ENCODE results near the gene SKAP2. TPM values are rescaled to one million over a fixed set of nuclear protein-coding genes. Genes with fewer than 3 reads are reported as not detected.

Gene SKAP2
- total and polyA plus RNA-seq, 10 of the 15 experiments (the other 5 are each of a cell fraction or from before 2014, with no cell fraction given), result 10.9 to 40.6 (median 23.5) TPM

DNA sequence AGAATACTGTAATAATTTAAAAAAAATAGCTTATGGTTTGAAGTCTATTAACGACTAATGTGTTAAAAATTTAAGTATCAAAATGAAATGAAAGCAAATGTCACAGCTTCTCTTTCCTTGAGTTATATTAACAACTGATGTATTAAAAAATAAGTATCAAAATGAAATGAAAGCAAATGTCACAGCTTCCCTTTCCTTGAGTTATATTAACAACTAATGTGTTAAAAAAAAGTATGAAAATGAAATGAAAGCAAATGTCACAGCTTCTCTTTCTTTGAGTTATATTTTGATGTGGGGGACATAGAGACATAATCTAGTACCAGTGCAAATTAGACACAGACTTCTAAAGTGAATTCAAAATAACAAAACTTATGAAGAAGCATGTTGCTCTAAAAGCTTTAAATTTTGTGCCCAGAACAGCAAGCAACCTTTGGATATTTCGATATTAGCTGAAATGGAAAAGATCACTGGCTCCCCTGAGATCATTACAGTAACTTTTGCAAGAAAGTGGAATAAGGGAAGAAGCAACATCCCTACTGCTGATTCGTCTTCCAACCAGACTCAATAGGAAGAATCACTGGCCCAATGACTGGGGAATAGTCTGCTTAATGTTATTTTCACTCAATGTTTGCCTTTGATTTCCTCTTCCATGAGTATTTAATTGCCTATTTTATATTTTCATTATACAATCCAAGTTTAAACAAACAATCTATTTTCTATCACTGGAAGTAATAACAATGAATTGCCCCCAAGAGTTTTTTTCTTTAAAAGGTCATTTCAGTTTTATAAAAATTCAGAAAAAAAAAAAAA, 8.0 kb downstream of the SKAP2 start (continued):
- TF ChIP-seq, protein P1, sequence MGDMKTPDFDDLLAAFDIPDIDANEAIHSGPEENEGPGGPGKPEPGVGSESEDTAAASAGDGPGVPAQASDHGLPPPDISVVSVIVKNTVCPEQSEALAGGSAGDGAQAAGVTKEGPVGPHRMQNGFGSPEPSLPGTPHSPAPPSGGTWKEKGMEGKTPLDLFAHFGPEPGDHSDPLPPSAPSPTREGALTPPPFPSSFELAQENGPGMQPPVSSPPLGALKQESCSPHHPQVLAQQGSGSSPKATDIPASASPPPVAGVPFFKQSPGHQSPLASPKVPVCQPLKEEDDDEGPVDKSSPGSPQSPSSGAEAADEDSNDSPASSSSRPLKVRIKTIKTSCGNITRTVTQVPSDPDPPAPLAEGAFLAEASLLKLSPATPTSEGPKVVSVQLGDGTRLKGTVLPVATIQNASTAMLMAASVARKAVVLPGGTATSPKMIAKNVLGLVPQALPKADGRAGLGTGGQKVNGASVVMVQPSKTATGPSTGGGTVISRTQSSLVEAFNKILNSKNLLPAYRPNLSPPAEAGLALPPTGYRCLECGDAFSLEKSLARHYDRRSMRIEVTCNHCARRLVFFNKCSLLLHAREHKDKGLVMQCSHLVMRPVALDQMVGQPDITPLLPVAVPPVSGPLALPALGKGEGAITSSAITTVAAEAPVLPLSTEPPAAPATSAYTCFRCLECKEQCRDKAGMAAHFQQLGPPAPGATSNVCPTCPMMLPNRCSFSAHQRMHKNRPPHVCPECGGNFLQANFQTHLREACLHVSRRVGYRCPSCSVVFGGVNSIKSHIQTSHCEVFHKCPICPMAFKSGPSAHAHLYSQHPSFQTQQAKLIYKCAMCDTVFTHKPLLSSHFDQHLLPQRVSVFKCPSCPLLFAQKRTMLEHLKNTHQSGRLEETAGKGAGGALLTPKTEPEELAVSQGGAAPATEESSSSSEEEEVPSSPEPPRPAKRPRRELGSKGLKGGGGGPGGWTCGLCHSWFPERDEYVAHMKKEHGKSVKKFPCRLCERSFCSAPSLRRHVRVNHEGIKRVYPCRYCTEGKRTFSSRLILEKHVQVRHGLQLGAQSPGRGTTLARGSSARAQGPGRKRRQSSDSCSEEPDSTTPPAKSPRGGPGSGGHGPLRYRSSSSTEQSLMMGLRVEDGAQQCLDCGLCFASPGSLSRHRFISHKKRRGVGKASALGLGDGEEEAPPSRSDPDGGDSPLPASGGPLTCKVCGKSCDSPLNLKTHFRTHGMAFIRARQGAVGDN (IDR thresholded peaks at IDR 0.05), result no peak
- TF ChIP-seq BRCA1 (IDR thresholded peaks at IDR 0.05; ENCODE audit: low read depth, low read length) (no peak), TARDBP (IDR thresholded peaks at IDR 0.05; ENCODE audit: borderline replicate concordance) (no peak), PAX5 (IDR thresholded peaks at IDR 0.05; ENCODE audit: borderline replicate concordance, low read depth, low read length) (no peak)

All from GM12878 (cell line).